ENCODE results near the gene CCDC141.

Gene CCDC141

GRCh38 chr2:179069685-179070084 lies 19.7 kb upstream of the CCDC141 start:
- no peak for DNase-seq (ENCODE audit: low read depth in 1 of 2, low spot score in 1 of 2)
- no peak for TF ChIP-seq CTCF (IDR thresholded peaks at IDR 0.05; ENCODE audit: insufficient read depth, low read length)
- no peak for TF ChIP-seq GABPA (IDR thresholded peaks at IDR 0.05; ENCODE audit: low read depth)
- TF ChIP-seq SPI1 (IDR thresholded peaks at IDR 0.05; ENCODE audit: borderline replicate concordance, low read depth), result no peak
- no peak for TF ChIP-seq POLR2AphosphoS5 (IDR thresholded peaks at IDR 0.05; ENCODE audit: low read depth)
- TF ChIP-seq REST (IDR thresholded peaks at IDR 0.05; ENCODE audit: insufficient replicate concordance, low read depth), result no peak
- Histone ChIP-seq H3K27me3 (ENCODE audit: insufficient read depth, poor library complexity, severe bottlenecking) (no peaks in the 10 kb centered on the region), H3K27ac (replicated peaks) (no peak overlapping the region), H3K4me3 (replicated peaks; ENCODE audit: insufficient read depth, low read length) (no peak overlapping the region)

- H3K27ac ChIP-seq (replicated peaks), result no peak overlapping the region
- no peak overlapping the region for H3K4me3 ChIP-seq (replicated peaks; ENCODE audit: insufficient read depth, low read length)
- no peaks in the 10 kb centered on the region for H3K27me3 ChIP-seq (ENCODE audit: insufficient read depth, poor library complexity, severe bottlenecking)
- DNase-seq (ENCODE audit: low read depth in 1 of 2, low spot score in 1 of 2), result no peak
- TF ChIP-seq SPI1 (IDR thresholded peaks at IDR 0.05; ENCODE audit: borderline replicate concordance, low read depth) (no peak), CTCF (IDR thresholded peaks at IDR 0.05; ENCODE audit: insufficient read depth, low read length) (no peak), GABPA (IDR thresholded peaks at IDR 0.05; ENCODE audit: low read depth) (no peak), REST (IDR thresholded peaks at IDR 0.05; ENCODE audit: insufficient replicate concordance, low read depth) (no peak), POLR2AphosphoS5 (IDR thresholded peaks at IDR 0.05; ENCODE audit: low read depth) (no peak)
These were observed 19.2 kb upstream of the CCDC141 start for GRCh38 chr2:179068991-179069643.

GRCh38 chr2:179059026-179059700 lies 9.2 kb upstream of the CCDC141 start:
- H3K27ac ChIP-seq (replicated peaks), result no peak overlapping the region
- no peak overlapping the region for H3K4me3 ChIP-seq (replicated peaks; ENCODE audit: insufficient read depth, low read length)
- no peaks in the 10 kb centered on the region for H3K27me3 ChIP-seq (ENCODE audit: insufficient read depth, poor library complexity, severe bottlenecking)
- TF ChIP-seq CTCF (IDR thresholded peaks at IDR 0.05; ENCODE audit: insufficient read depth, low read length) (no peak), SPI1 (IDR thresholded peaks at IDR 0.05; ENCODE audit: borderline replicate concordance, low read depth) (peak; percentile 24; the same call in 1 of the 2 replicates)
- DNase-seq (ENCODE audit: low read depth in 1 of 2, low spot score in 1 of 2), result no peak
